Neural cell (in vitro differentiated cells): ENCODE results near the gene FAM219B. TPM values are rescaled to one million over a fixed set of nuclear protein-coding genes. Genes with fewer than 3 reads are reported as not detected.
A peak's percentile ranks its signal among the peaks of the same experiment; 100 is the strongest.

ENCODE experiments used
- H2AFZ ChIP-seq: fragments of 200-600, 300-800 bp; sonication (generic), shearing (Covaris generic); 2 replicates; pipeline ENCODE4 v1.6.0; 2014; ENCODE audit warnings: low read depth, mild to moderate bottlenecking, antibody characterized with exemption, low read length, moderate library complexity
- H3F3A ChIP-seq: fragments of 200-600 bp; shearing (Covaris generic); 2 replicates; pipeline ENCODE4 v1.6.1; 2016; ENCODE audit warnings: mild to moderate bottlenecking, moderate library complexity, mixed read lengths, antibody characterized with exemption, low read length; ENCODE audit not compliant: insufficient read depth, poor library complexity, severe bottlenecking
- H3K27ac ChIP-seq: fragments of 200-600, 300-800 bp; sonication (generic), shearing (Covaris generic); 2 replicates; pipeline ENCODE4 v1.5.1; 2014; ENCODE audit warnings: mild to moderate bottlenecking, low read length, moderate library complexity
- H3K27me3 ChIP-seq: fragments of 300-800, 200-600 bp; sonication (generic), shearing (Covaris generic); 2 replicates; pipeline ENCODE4 v1.6.0; 2014; ENCODE audit warnings: mild to moderate bottlenecking, low read depth, low read length, moderate library complexity; ENCODE audit not compliant: insufficient read depth
- H3K36me3 ChIP-seq: fragments of 300-800, 200-600 bp; sonication (generic), shearing (Covaris generic); 2 replicates; pipeline ENCODE4 v1.5.1; 2014; ENCODE audit warnings: mild to moderate bottlenecking, antibody characterized with exemption, low read length, moderate library complexity; ENCODE audit not compliant: insufficient read depth
- H3K4me2 ChIP-seq: fragments of 300-800, 200-600 bp; sonication (generic), shearing (Covaris generic); 2 replicates; pipeline ENCODE4 v1.6.0; 2014; ENCODE audit warnings: mild to moderate bottlenecking, low read length
- H3K4me3 ChIP-seq: fragments of 300-800, 200-600 bp; sonication (generic), shearing (Covaris generic); 2 replicates; pipeline ENCODE4 v1.5.1; 2014; ENCODE audit warnings: mild to moderate bottlenecking, low read length, moderate library complexity
- H3K79me2 ChIP-seq: fragments of 200-600 bp; shearing (Covaris generic); replicated peaks from 2 replicates; pipeline ENCODE4 v1.6.0; 2014; ENCODE audit warnings: mild to moderate bottlenecking, low read length, moderate library complexity; ENCODE audit not compliant: insufficient read depth
- H3K9ac ChIP-seq: fragments of 300-800, 200-600 bp; sonication (generic), shearing (Covaris generic); 2 replicates; pipeline ENCODE4 v1.6.1; 2016; ENCODE audit warnings: mild to moderate bottlenecking, low read length, mixed read lengths
- H3K9me2 ChIP-seq: fragments of 200-600 bp; shearing (Covaris generic); 2 replicates; pipeline ENCODE4 v1.6.1; 2016; ENCODE audit warnings: mild to moderate bottlenecking, low read length, mixed read lengths; ENCODE audit not compliant: insufficient read depth
- H3K9me3 ChIP-seq: fragments of 200-600, 300-800 bp; sonication (generic), shearing (Covaris generic); 2 replicates; pipeline ENCODE4 v1.6.1; 2016; ENCODE audit warnings: mild to moderate bottlenecking, mixed run types, low read length, moderate library complexity, mixed read lengths
- H4K20me1 ChIP-seq: fragments of 200-600 bp; shearing (Covaris generic); 2 replicates; pipeline ENCODE4 v1.6.1; 2016; ENCODE audit warnings: mild to moderate bottlenecking, mixed run types; ENCODE audit not compliant: insufficient read depth
- CTCF ChIP-seq: fragments of 450-650 bp; IDR thresholded peaks from 2 replicates; pipeline ENCODE4 v1.5.1; 2014; ENCODE audit warnings: antibody characterized with exemption, mild to moderate bottlenecking, moderate library complexity; ENCODE audit not compliant: poor library complexity, severe bottlenecking
- EP300 ChIP-seq: fragments of 450-650 bp; conservative IDR thresholded peaks from 2 replicates; pipeline ENCODE4 v1.6.1; 2014; ENCODE audit warnings: antibody characterized with exemption, mild to moderate bottlenecking, moderate library complexity; ENCODE audit not compliant: poor library complexity, severe bottlenecking
- EZH2 ChIP-seq: fragments of 200-600, 300-800 bp; shearing (Covaris generic), sonication (generic); IDR thresholded peaks from 2 replicates; pipeline ENCODE4 v1.6.1; 2014; ENCODE audit warnings: antibody characterized with exemption, low read length, borderline replicate concordance, mild to moderate bottlenecking; ENCODE audit not compliant: insufficient read depth, poor library complexity, severe bottlenecking
- MXI1 ChIP-seq: fragments of 450-650 bp; conservative IDR thresholded peaks from 2 replicates; pipeline ENCODE4 v1.6.1; 2014; ENCODE audit warnings: antibody characterized with exemption, mild to moderate bottlenecking; ENCODE audit not compliant: poor library complexity, severe bottlenecking
- POLR2AphosphoS5 ChIP-seq: IDR thresholded peaks from 2 replicates; pipeline ENCODE4 v1.6.1; 2012
- RAD21 ChIP-seq: fragments of 450-650 bp; conservative IDR thresholded peaks from 2 replicates; pipeline ENCODE4 v1.6.1; 2014; ENCODE audit warnings: antibody characterized with exemption, mild to moderate bottlenecking, moderate library complexity
- REST ChIP-seq: IDR thresholded peaks from 2 replicates; pipeline ENCODE4 v1.6.1; 2012; ENCODE audit warnings: borderline replicate concordance
- SMC3 ChIP-seq: fragments of 450-650 bp; conservative IDR thresholded peaks from 2 replicates; pipeline ENCODE4 v1.6.1; 2014; ENCODE audit warnings: antibody characterized with exemption, mild to moderate bottlenecking, moderate library complexity; ENCODE audit not compliant: poor library complexity
- TAF1 ChIP-seq: IDR thresholded peaks from 2 replicates; pipeline ENCODE4 v1.6.1; 2012; ENCODE audit warnings: low read depth
- polyA plus RNA-seq: library from polyadenylated mRNA; depleted of rRNA; stranded (reverse); fragments of >200 nt; gene quantifications from 2 replicates; pipeline ENCODE4 v1.2.3, GENCODE V29; 2014

The FAM219B gene
- polyA plus RNA-seq, 1 donor from 2014 or later = 250 TPM

GRCh38 chr15:74955017-74955416, 48.4 kb upstream of the FAM219B start:
- no peak overlapping the region for H3K9ac ChIP-seq
- no peaks in the 10 kb centered on the region for H3K9me3 ChIP-seq
- H3K27ac ChIP-seq = no peak overlapping the region
- H3K4me3 ChIP-seq = no peak overlapping the region
- no peak overlapping the region for H3K4me2 ChIP-seq
- H3K36me3 ChIP-seq = no peaks in the 10 kb centered on the region
- no peak for TF ChIP-seq EZH2
- no peak for TF ChIP-seq CTCF
- no peak for TF ChIP-seq POLR2AphosphoS5
- no peak for TF ChIP-seq TAF1
- no peak for TF ChIP-seq MXI1
- TF ChIP-seq SMC3 = no peak
- TF ChIP-seq REST = no peak
- TF ChIP-seq EP300 = no peak
- no peak for TF ChIP-seq RAD21
- H3K79me2 ChIP-seq = no peaks in the 10 kb centered on the region
- H3F3A ChIP-seq = no peaks in the 10 kb centered on the region
- H3K27me3 ChIP-seq = peaks cover 52% of the 10 kb centered on the region
- H4K20me1 ChIP-seq = no peaks in the 10 kb centered on the region
- no peak overlapping the region for H2AFZ ChIP-seq
- H3K9me2 ChIP-seq = no peaks in the 10 kb centered on the region

- Histone ChIP-seq H3K9ac (no peak overlapping the region), H3K79me2 (no peaks in the 10 kb centered on the region), H3K27ac (no peak overlapping the region), H3K9me3 (no peaks in the 10 kb centered on the region), H3K4me2 (no peak overlapping the region), H3K4me3 (no peak overlapping the region), H4K20me1 (no peaks in the 10 kb centered on the region), H2AFZ (no peak overlapping the region), H3K27me3 (peaks cover 49% of the 10 kb centered on the region), H3F3A (no peaks in the 10 kb centered on the region), H3K36me3 (no peaks in the 10 kb centered on the region), H3K9me2 (no peaks in the 10 kb centered on the region)
- no peak for TF ChIP-seq SMC3
- no peak for TF ChIP-seq MXI1
Measured at GRCh38 chr15:74954515-74954914, 47.9 kb upstream of the FAM219B start.

GRCh38 chr15:74951006-74951405, 44.4 kb upstream of the FAM219B start:
- peaks cover 15% of the 10 kb centered on the region for H3K27me3 ChIP-seq
- no peak overlapping the region for H2AFZ ChIP-seq
- H3K36me3 ChIP-seq = no peaks in the 10 kb centered on the region
- H3K79me2 ChIP-seq = no peaks in the 10 kb centered on the region
- H4K20me1 ChIP-seq = no peaks in the 10 kb centered on the region
- H3K4me3 ChIP-seq = no peak overlapping the region
- peak overlapping the region; percentile 9 for H3K9ac ChIP-seq
- H3F3A ChIP-seq = no peaks in the 10 kb centered on the region
- no peak overlapping the region for H3K27ac ChIP-seq
- TF ChIP-seq EP300 = no peak
- TF ChIP-seq POLR2AphosphoS5 = no peak
- no peak for TF ChIP-seq SMC3
- no peak for TF ChIP-seq RAD21
- no peak for TF ChIP-seq REST
- no peak for TF ChIP-seq CTCF
- TF ChIP-seq TAF1 = no peak
- no peak for TF ChIP-seq EZH2
- no peak for TF ChIP-seq MXI1
- H3K9me2 ChIP-seq = no peaks in the 10 kb centered on the region
- no peak overlapping the region for H3K4me2 ChIP-seq
- H3K9me3 ChIP-seq = no peaks in the 10 kb centered on the region
